Trophoblast cell (in vitro differentiated cells and primary cell): ENCODE measurements around the gene SSR2.

Experiments used
- DNase-seq, 2 donors: peaks; one replicate each; pipeline ENCODE4 v3.0.0-alpha.2; 2016
- H2AFZ ChIP-seq: 2 replicates; pipeline ENCODE4 v1.6.1; 2013; ENCODE audit warnings: low read length, moderate library complexity, mild to moderate bottlenecking; ENCODE audit not compliant: insufficient read depth, poor library complexity
- H2AK5ac ChIP-seq: 2 replicates; pipeline ENCODE4 v1.6.1; 2013; ENCODE audit warnings: mild to moderate bottlenecking, low read length
- H2BK120ac ChIP-seq: 2 replicates; pipeline ENCODE4 v1.6.1; 2013; ENCODE audit warnings: low read length, mild to moderate bottlenecking, moderate library complexity; ENCODE audit not compliant: insufficient read depth, poor library complexity
- H2BK12ac ChIP-seq: 2 replicates; pipeline ENCODE4 v1.6.1; 2013; ENCODE audit warnings: mild to moderate bottlenecking, low read length, moderate library complexity
- H2BK5ac ChIP-seq: 2 replicates; pipeline ENCODE4 v1.6.1; 2013; ENCODE audit warnings: low read length, low read depth, moderate library complexity, mild to moderate bottlenecking; ENCODE audit not compliant: poor library complexity
- H3K14ac ChIP-seq: 2 replicates; pipeline ENCODE4 v1.6.1; 2013; ENCODE audit warnings: mild to moderate bottlenecking, low read length
- H3K18ac ChIP-seq: 2 replicates; pipeline ENCODE4 v1.6.1; 2013; ENCODE audit warnings: mild to moderate bottlenecking, low read length
- H3K23ac ChIP-seq: 2 replicates; pipeline ENCODE4 v1.6.1; 2013; ENCODE audit warnings: low read length
- H3K27ac ChIP-seq: 2 replicates; pipeline ENCODE4 v1.5.1; 2013; ENCODE audit warnings: low read depth, mild to moderate bottlenecking, inconsistent platforms, low read length, moderate library complexity
- H3K27me3 ChIP-seq: 2 replicates; pipeline ENCODE4 v1.6.1; 2013; ENCODE audit warnings: inconsistent platforms, mild to moderate bottlenecking, low read length, moderate library complexity; ENCODE audit not compliant: insufficient read depth
- H3K36me3 ChIP-seq, 2 experiments: 1 replicate in 1 of 2; 2 replicates in 1 of 2; pipeline ENCODE4 v1.6.1; 2013; ENCODE audit warnings: low read length in 2 of 2, mild to moderate bottlenecking in 2 of 2, moderate library complexity in 1 of 2; ENCODE audit not compliant: insufficient read depth in 2 of 2, control insufficient read depth in 1 of 2
- H3K4ac ChIP-seq: 2 replicates; pipeline ENCODE4 v1.6.1; 2013; ENCODE audit warnings: low read depth, mild to moderate bottlenecking, low read length, moderate library complexity
- H3K4me1 ChIP-seq, 2 experiments: 1 replicate in 1 of 2; 2 replicates in 1 of 2; pipeline ENCODE4 v1.6.1; 2013; ENCODE audit warnings: low read length in 2 of 2, mild to moderate bottlenecking in 2 of 2, moderate library complexity in 1 of 2; ENCODE audit not compliant: insufficient read depth in 2 of 2, control insufficient read depth in 1 of 2
- H3K4me2 ChIP-seq: 2 replicates; pipeline ENCODE4 v1.6.1; 2013; ENCODE audit warnings: inconsistent platforms, mild to moderate bottlenecking, low read length, moderate library complexity
- H3K4me3 ChIP-seq: 2 replicates; pipeline ENCODE4 v1.5.1; 2013; ENCODE audit warnings: mild to moderate bottlenecking, low read depth, low read length, inconsistent platforms
- H3K79me1 ChIP-seq: one replicate; pipeline ENCODE4 v1.6.1; 2013; ENCODE audit warnings: low read length
- H3K79me2 ChIP-seq: 2 replicates; pipeline ENCODE4 v1.6.1; 2013; ENCODE audit warnings: low read length, mild to moderate bottlenecking; ENCODE audit not compliant: control insufficient read depth, insufficient read depth, poor library complexity
- H3K9ac ChIP-seq: 2 replicates; pipeline ENCODE4 v1.6.1; 2013; ENCODE audit warnings: mild to moderate bottlenecking, low read length
- H3K9me3 ChIP-seq: 2 replicates; pipeline ENCODE4 v1.6.1; 2013; ENCODE audit warnings: low read depth, mild to moderate bottlenecking, control low read depth, inconsistent platforms, low read length; ENCODE audit not compliant: insufficient read depth
- H4K12ac ChIP-seq: 2 replicates; pipeline ENCODE4 v1.6.1; 2013; ENCODE audit warnings: low read depth, mild to moderate bottlenecking, low read length, moderate library complexity
- H4K8ac ChIP-seq: 2 replicates; pipeline ENCODE4 v1.6.1; 2013; ENCODE audit warnings: low read depth, mild to moderate bottlenecking, low read length, moderate library complexity
- H4K91ac ChIP-seq: one replicate; pipeline ENCODE4 v1.6.1; 2013; ENCODE audit warnings: low read depth, mild to moderate bottlenecking, low read length, moderate library complexity
- WGBS: extraction: QIAGEN DNeasy Blood & Tissue Kit; methylation state at CpG from one replicate; pipeline ENCODE4 v1.1.7; 2013; ENCODE audit warnings: missing lambda C conversion rate; ENCODE audit not compliant: insufficient read length, insufficient coverage; ENCODE audit errors: extremely low coverage; 5-methylcytosine and 5-hydroxymethylcytosine counted together

Gene SSR2

DNA sequence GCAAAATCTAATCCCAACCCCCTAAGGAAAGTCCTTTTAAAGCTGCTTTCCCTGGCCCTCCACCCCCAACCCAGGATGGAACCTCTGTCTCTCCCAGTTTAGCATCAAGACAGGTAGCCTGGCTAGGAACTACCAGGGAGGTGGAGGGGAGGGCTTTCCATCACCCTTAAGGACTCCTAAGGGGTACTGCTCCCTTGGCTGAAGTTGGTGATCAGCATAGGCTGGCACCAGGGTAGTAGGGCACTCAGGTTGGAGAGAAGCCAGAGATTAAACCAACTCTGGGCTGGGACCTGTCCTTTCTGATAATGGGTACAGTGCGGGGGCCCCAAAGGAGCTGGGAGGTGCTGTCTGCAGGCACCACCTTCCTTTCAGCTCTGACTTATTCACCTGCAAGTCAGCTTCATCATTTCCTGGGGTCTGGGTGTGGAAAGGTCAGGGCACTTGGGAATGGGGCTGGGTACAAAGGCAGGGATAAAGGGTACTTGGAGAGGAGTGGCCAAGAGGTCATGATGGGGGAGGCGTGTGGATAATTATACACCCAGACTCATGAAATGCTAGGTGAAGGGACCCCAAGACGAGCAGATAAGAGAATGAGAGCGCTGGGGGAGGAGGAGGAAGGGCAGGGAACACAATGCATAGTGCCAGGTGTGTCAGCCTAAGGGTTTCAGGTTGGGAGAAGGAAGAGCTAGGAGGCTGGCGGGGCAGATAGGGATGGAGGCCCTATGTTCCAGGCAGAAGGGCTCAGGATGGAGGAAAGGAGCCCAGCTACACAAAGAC lies 43.6 kb downstream of the SSR2 start:
- no peaks in the 10 kb centered on the region for H3K9me3 ChIP-seq
- peak overlapping the region; percentile 99 for H4K91ac ChIP-seq
- peak overlapping the region; percentile 95 for H2BK5ac ChIP-seq
- no peak for DNase-seq
- peak overlapping the region; percentile 100 for H3K14ac ChIP-seq
- no peaks in the 10 kb centered on the region for H3K27me3 ChIP-seq
- H3K4me1 ChIP-seq, result peaks cover 32 to 46% of the 10 kb centered on the region in 2 experiments
- no peak overlapping the region for H3K27ac ChIP-seq
- H3K4me2 ChIP-seq, result peak overlapping the region; percentile 84
- peaks cover 3 to 4% of the 10 kb centered on the region in 2 experiments for H3K36me3 ChIP-seq
- no peak overlapping the region for H3K23ac ChIP-seq
- peaks cover 40% of the 10 kb centered on the region for H3K79me2 ChIP-seq
- no peak overlapping the region for H2BK12ac ChIP-seq
- H2AK5ac ChIP-seq, result no peak overlapping the region
- peak overlapping the region; percentile 76 for H3K18ac ChIP-seq
- no peak overlapping the region for H4K8ac ChIP-seq
- WGBS, result no CpG with 5 or more reads among the region's 5 CpGs
- peaks cover 31% of the 10 kb centered on the region for H3K79me1 ChIP-seq
- no peak overlapping the region for H4K12ac ChIP-seq
- peak overlapping the region; percentile 99 for H3K4ac ChIP-seq
- no peak overlapping the region for H3K9ac ChIP-seq
- no peak overlapping the region for H2BK120ac ChIP-seq
- H3K4me3 ChIP-seq, result peak overlapping the region; percentile 87
- peak overlapping the region; percentile 96 for H2AFZ ChIP-seq

DNA sequence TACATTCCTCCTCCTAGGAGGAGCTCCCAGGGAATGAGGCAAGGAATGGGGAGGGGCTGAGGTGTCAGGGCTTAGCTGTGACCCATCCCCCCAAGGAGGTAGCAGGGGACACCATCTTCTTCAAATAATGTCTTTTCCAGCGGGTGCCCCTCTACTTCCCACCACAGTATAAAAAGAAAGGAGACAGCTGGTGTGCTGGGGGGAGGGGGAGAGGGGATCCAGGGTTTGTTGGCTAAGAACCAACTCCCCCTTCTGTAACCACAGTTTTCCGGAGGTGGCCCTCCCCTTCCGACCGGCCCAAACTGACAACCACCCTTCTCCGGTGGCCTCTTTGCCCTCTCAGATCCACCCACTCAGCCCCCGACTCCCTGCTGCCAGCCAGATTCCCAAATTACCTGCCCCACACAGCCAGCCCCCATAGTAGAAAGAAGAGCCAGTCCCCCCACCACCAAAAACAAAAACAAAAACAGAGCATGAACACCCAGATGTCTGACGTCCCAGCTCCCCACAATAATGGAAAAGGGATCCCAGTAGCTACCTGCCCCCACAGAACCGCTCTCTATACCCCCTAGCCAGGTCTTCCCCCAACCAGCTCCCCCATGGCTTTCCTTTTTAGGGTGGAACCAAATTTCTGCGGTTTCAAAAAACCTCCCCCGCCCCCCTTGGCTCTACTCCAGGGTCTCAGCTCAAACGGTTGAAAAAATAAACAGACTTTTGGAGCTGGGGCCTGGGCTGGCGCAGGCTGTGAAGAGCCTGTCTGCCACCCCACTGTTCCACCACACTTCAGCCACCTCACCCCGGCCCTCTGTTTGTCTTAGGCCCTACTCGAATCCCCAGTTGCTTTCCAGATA lies 44.5 kb downstream of the SSR2 start:
- Histone ChIP-seq H4K12ac (no peak overlapping the region), H2BK5ac (no peak overlapping the region), H2AK5ac (no peak overlapping the region), H3K18ac (no peak overlapping the region), H3K79me2 (peaks cover 40% of the 10 kb centered on the region), H2BK120ac (no peak overlapping the region), H3K4me2 (peak overlapping the region; percentile 84), H2AFZ (no peak overlapping the region), H3K4ac (peak overlapping the region; percentile 99), H4K8ac (no peak overlapping the region), H3K4me1 (peaks cover 30 to 40% of the 10 kb centered on the region in 2 experiments), H3K36me3 (peaks cover 3 to 4% of the 10 kb centered on the region in 2 experiments), H3K27ac (no peak overlapping the region), H3K14ac (no peak overlapping the region), H3K23ac (no peak overlapping the region), H4K91ac (no peak overlapping the region), H3K79me1 (peaks cover 26% of the 10 kb centered on the region), H3K27me3 (no peaks in the 10 kb centered on the region), H3K4me3 (no peak overlapping the region), H3K9me3 (no peaks in the 10 kb centered on the region), H3K9ac (no peak overlapping the region), H2BK12ac (no peak overlapping the region)
- DNase-seq, result peak in 1 of 2 donors; percentile 45
- no CpG with 5 or more reads among the region's 14 CpGs for WGBS

DNA sequence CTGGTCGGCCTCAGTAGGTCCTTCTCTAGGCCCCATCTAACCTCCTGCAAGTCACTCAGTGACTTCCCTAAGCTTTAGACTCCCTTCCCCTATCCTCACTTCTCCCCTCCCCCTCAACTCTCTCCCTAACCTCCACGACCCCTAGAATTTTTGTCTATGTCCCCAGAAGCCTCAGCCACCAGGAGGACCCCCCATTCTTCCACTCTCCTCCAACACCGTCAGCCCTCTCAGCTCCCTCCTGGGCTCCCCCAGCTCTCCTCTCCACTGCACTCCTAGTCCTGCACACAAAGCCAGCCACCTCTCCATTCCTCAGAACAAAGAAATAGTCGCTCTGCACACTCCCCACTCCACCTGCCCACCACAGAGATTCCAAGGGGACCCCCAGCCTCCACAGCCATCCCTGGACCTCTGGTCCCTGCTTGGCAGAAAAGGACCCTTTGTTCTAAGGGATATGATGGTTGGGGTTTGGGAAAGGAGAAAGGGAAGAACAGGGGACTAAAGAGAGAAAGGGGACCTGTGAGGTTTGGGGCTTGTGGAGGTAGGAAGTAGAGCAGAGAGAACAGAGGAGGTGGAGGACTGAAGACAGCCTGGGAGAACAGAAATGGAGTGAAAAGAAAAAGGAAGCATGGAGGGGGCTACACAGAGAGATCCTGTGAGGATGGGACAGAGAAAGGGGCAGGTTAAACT lies 45.2 kb downstream of the SSR2 start:
- Histone ChIP-seq H3K79me2 (peaks cover 40% of the 10 kb centered on the region), H3K9ac (no peak overlapping the region), H4K91ac (no peak overlapping the region), H3K14ac (peak overlapping the region; percentile 8), H2AK5ac (no peak overlapping the region), H2AFZ (no peak overlapping the region), H2BK5ac (no peak overlapping the region), H2BK12ac (no peak overlapping the region), H2BK120ac (no peak overlapping the region), H3K4me2 (peak overlapping the region; percentile 84), H3K27ac (no peak overlapping the region), H3K4me3 (no peak overlapping the region), H3K23ac (no peak overlapping the region), H3K4me1 (peaks cover 32 to 40% of the 10 kb centered on the region in 2 experiments), H3K4ac (peak overlapping the region; percentile 99), H3K9me3 (no peaks in the 10 kb centered on the region), H3K18ac (no peak overlapping the region), H3K79me1 (peaks cover 25% of the 10 kb centered on the region), H3K36me3 (peaks cover 3 to 4% of the 10 kb centered on the region in 2 experiments), H4K8ac (no peak overlapping the region), H4K12ac (no peak overlapping the region), H3K27me3 (no peaks in the 10 kb centered on the region)
- WGBS, result no CpG with 5 or more reads among the region's 4 CpGs
- DNase-seq, result no peak
